WTC11 (cell line): ENCODE data around the gene DDX5. TPM values are rescaled to one million over a fixed set of nuclear protein-coding genes. Genes with fewer than 3 reads are reported as not detected.

Source experiments
- ATAC-seq: fragments of 200-7000 bp; cut with Tn5 transposase; 2 replicates; pipeline ENCODE4 v1.10.0; 2021; ENCODE audit warnings: mild to moderate bottlenecking, moderate library complexity
- CTCF ChIA-PET: fragments of 300-600 bp; sonication (Branson Sonifier 250); formaldehyde crosslinking; loops from one replicate; lab custom pipeline; 2021; ENCODE audit warnings: antibody characterized with exemption; lab: Charles Lee
- POLR2A ChIA-PET: fragments of 350-600 bp; sonication (Branson Sonifier 250); formaldehyde crosslinking; loops from one replicate; lab custom pipeline; 2021; ENCODE audit warnings: antibody characterized with exemption; lab: Charles Lee
- DNase-seq: peaks from one replicate; pipeline ENCODE4 v3.0.0; 2021; ENCODE audit warnings: low spot score
- H3K27ac Mint-ChIP-seq: 2 replicates; pipeline ENCODE4 v1.8.0; 2021; ENCODE audit warnings: mixed read lengths
- H3K27me3 Mint-ChIP-seq: 2 replicates; pipeline ENCODE4 v1.8.0; 2021; ENCODE audit warnings: low read depth, mild to moderate bottlenecking, moderate library complexity, mixed read lengths
- H3K36me3 Mint-ChIP-seq: 2 replicates; pipeline ENCODE4 v1.8.0; 2021; ENCODE audit warnings: mixed read lengths
- H3K4me1 Mint-ChIP-seq: 2 replicates; pipeline ENCODE4 v1.8.0; 2022; ENCODE audit warnings: mixed read lengths
- H3K4me3 Mint-ChIP-seq: 2 replicates; pipeline ENCODE4 v1.8.0; 2021; ENCODE audit warnings: mild to moderate bottlenecking, moderate library complexity, mixed read lengths
- H3K9me3 Mint-ChIP-seq: 2 replicates; pipeline ENCODE4 v1.8.0; 2021; ENCODE audit warnings: mixed read lengths
- AR ChIP-seq: fragments of 250-450 bp; sonication (Bioruptor Pico); IDR thresholded peaks from 2 replicates; pipeline ENCODE4 v1.9.0; 2021; ENCODE audit warnings: mild to moderate bottlenecking
- CREB1 ChIP-seq: sonication (generic); formaldehyde crosslinking; IDR thresholded peaks from 2 replicates; pipeline ENCODE4 v1.8.0; 2023; ENCODE audit warnings: mild to moderate bottlenecking, missing genetic modification reagents
- CTCF ChIP-seq: fragments of 200-600 bp; IDR thresholded peaks from 2 replicates; pipeline ENCODE4 v1.8.0; 2022; ENCODE audit warnings: antibody characterized with exemption
- E2F5 ChIP-seq: sonication (generic); formaldehyde crosslinking; IDR thresholded peaks from 2 replicates; pipeline ENCODE4 v1.8.1; 2022; ENCODE audit warnings: mild to moderate bottlenecking, moderate library complexity, missing genetic modification reagents
- ERG ChIP-seq: fragments of 250-450 bp; sonication (Bioruptor Pico); IDR thresholded peaks from 2 replicates; pipeline ENCODE4 v1.8.0; 2021; ENCODE audit warnings: mild to moderate bottlenecking
- HMGXB4 ChIP-seq: sonication (generic); formaldehyde crosslinking; IDR thresholded peaks from 2 replicates; pipeline ENCODE4 v1.8.1; 2023; ENCODE audit warnings: mild to moderate bottlenecking, moderate library complexity, missing genetic modification reagents
- JAZF1 ChIP-seq: fragments of 250-450 bp; sonication (Bioruptor Pico); IDR thresholded peaks from 2 replicates; pipeline ENCODE4 v1.9.0; 2021; ENCODE audit warnings: moderate library complexity, mild to moderate bottlenecking, inconsistent platforms
- MAX ChIP-seq: sonication (generic); formaldehyde crosslinking; IDR thresholded peaks from 2 replicates; pipeline ENCODE4 v1.8.0; 2022; ENCODE audit warnings: mild to moderate bottlenecking, missing genetic modification reagents
- NFYB ChIP-seq: sonication (generic); formaldehyde crosslinking; conservative IDR thresholded peaks from 2 replicates; pipeline ENCODE4 v1.8.0; 2022; ENCODE audit warnings: low read depth, missing genetic modification reagents
- NR2C2 ChIP-seq: sonication (generic); formaldehyde crosslinking; IDR thresholded peaks from 2 replicates; pipeline ENCODE4 v1.8.0; 2022; ENCODE audit warnings: mild to moderate bottlenecking, missing genetic modification reagents
- RELA ChIP-seq: sonication (generic); formaldehyde crosslinking; IDR thresholded peaks from 2 replicates; pipeline ENCODE4 v1.8.1; 2022; ENCODE audit warnings: missing genetic modification reagents, mild to moderate bottlenecking, borderline replicate concordance
- SMAD4 ChIP-seq: sonication (generic); formaldehyde crosslinking; IDR thresholded peaks from 2 replicates; pipeline ENCODE4 v1.8.0; 2022; ENCODE audit warnings: mild to moderate bottlenecking, missing genetic modification reagents
- TEAD1 ChIP-seq: sonication (generic); formaldehyde crosslinking; IDR thresholded peaks from 2 replicates; pipeline ENCODE4 v1.8.0; 2022; ENCODE audit warnings: mild to moderate bottlenecking, missing genetic modification reagents
- USF2 ChIP-seq: sonication (generic); formaldehyde crosslinking; IDR thresholded peaks from 2 replicates; pipeline ENCODE4 v1.8.1; 2023; ENCODE audit warnings: mild to moderate bottlenecking, missing genetic modification reagents, moderate library complexity
- ZMAT4 ChIP-seq: fragments of 250-450 bp; sonication (Bioruptor Pico); IDR thresholded peaks from 2 replicates; pipeline ENCODE4 v1.9.0; 2021; ENCODE audit warnings: mild to moderate bottlenecking
- ZNF121 ChIP-seq: sonication (generic); formaldehyde crosslinking; IDR thresholded peaks from 2 replicates; pipeline ENCODE4 v1.8.0; 2023; ENCODE audit warnings: missing genetic modification reagents
- ZNF138 ChIP-seq: sonication (generic); formaldehyde crosslinking; conservative IDR thresholded peaks from 2 replicates; pipeline ENCODE4 v1.8.1; 2022; ENCODE audit warnings: mild to moderate bottlenecking, moderate library complexity, missing genetic modification reagents
- ZNF396 ChIP-seq: fragments of 250-450 bp; sonication (Bioruptor Pico); IDR thresholded peaks from 2 replicates; pipeline ENCODE4 v1.8.0; 2021; ENCODE audit warnings: mild to moderate bottlenecking, moderate library complexity, borderline replicate concordance
- ZNF532 ChIP-seq: fragments of 250-450 bp; sonication (Bioruptor Pico); IDR thresholded peaks from 2 replicates; pipeline ENCODE4 v1.9.0; 2021; ENCODE audit warnings: mild to moderate bottlenecking, borderline replicate concordance
- total RNA-seq: library from RNA; stranded (reverse); gene quantifications from 3 replicates; pipeline ENCODE4 v1.2.3, GENCODE V29; 2021

The DDX5 gene
- total RNA-seq, 1 experiment from 2014 or later, result 612 TPM

- ATAC-seq (no peak), DNase-seq (no peak)
- Mint-ChIP-seq H3K9me3 (no peaks in the 10 kb centered on the region), H3K27me3 (no peaks in the 10 kb centered on the region), H3K27ac (no peak overlapping the region), H3K4me1 (no peaks in the 10 kb centered on the region), H3K36me3 (peaks cover 64% of the 10 kb centered on the region), H3K4me3 (no peak overlapping the region)
- POLR2A ChIA-PET, result interaction anchor here (1.1 kb wide), 1 partner anchor 114 kb away, joined by 3 read pairs; no protein-coding TSS in a partner anchor
- CTCF ChIA-PET, result interaction anchor here (0.5 kb wide), 1 partner anchor 12 kb away, joined by 3 read pairs; no protein-coding TSS in a partner anchor
- no peak for TF ChIP-seq NFYB (CRISPR knock-in tag)
- no peak for TF ChIP-seq AR (CRISPR knock-in tag)
- TF ChIP-seq ZNF396 (CRISPR knock-in tag), result no peak
- TF ChIP-seq ZNF138, result no peak
- TF ChIP-seq NR2C2 (CRISPR knock-in tag), result no peak
- no peak for TF ChIP-seq JAZF1 (CRISPR knock-in tag)
- TF ChIP-seq ZMAT4 (CRISPR knock-in tag), result no peak
- no peak for TF ChIP-seq RELA (CRISPR knock-in tag)
These were observed 29.3 kb upstream of the DDX5 start for GRCh38 chr17:64535357-64535756.

- Mint-ChIP-seq H3K27ac (no peak overlapping the region), H3K4me1 (no peaks in the 10 kb centered on the region), H3K36me3 (peaks cover 74% of the 10 kb centered on the region), H3K9me3 (no peaks in the 10 kb centered on the region), H3K27me3 (no peaks in the 10 kb centered on the region), H3K4me3 (no peak overlapping the region)
- no peak for ATAC-seq
- no peak for DNase-seq
- TF ChIP-seq ZNF532, result no peak
- TF ChIP-seq E2F5, result no peak
- no peak for TF ChIP-seq HMGXB4 (CRISPR knock-in tag)
- no peak for TF ChIP-seq NR2C2 (CRISPR knock-in tag)
- no peak for TF ChIP-seq CTCF
- TF ChIP-seq ERG, result no peak
- TF ChIP-seq ZNF138, result no peak
- TF ChIP-seq CREB1 (CRISPR knock-in tag), result no peak
- TF ChIP-seq SMAD4 (CRISPR knock-in tag), result no peak
- TF ChIP-seq USF2 (CRISPR knock-in tag), result no peak
- no peak for TF ChIP-seq MAX (CRISPR knock-in tag)
- TF ChIP-seq TEAD1 (CRISPR knock-in tag), result no peak
- TF ChIP-seq ZNF121, result no peak
- POLR2A ChIA-PET, result no interaction called here
- CTCF ChIA-PET, result interaction anchor here (0.5 to 0.8 kb wide), 2 partner anchors 26 to 115 kb away, joined by 3 read pairs; no protein-coding TSS in a partner anchor
These were observed 28.1 kb upstream of the DDX5 start for GRCh38 chr17:64534187-64534586.
